NCI-H1105 treated with DMSO at 0.1 percent for 48 hours (cell line): ENCODE measurements around the gene PREX1.

Experiments
- DNase-seq: peaks from one replicate; lab custom pipeline; 2025; lab: John Stamatoyannopoulos, UW

The PREX1 gene

GRCh38 chr20:48680650-48681049 is 147.1 kb downstream of the PREX1 start:
- no peak for DNase-seq

DNA sequence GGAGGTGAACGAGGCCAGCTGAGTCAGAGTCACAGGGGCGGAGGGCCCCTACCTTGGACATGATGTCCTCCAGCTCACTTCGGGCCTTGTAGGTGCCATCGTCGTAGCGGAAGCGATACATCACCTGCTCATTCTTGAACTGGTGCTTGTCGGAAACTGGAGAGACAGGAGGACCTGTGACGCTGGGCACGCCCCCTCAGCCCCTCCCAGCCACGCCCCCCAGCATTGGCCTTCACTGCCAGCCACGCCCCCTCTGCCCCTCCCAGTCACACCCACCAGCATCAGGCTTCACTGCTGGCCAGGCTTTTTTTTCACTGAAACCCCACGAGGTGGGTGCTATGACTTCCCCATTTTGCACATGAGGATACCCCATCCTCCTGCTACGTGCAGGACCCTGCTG is 148.2 kb downstream of the PREX1 start:
- no peak for DNase-seq

DNA sequence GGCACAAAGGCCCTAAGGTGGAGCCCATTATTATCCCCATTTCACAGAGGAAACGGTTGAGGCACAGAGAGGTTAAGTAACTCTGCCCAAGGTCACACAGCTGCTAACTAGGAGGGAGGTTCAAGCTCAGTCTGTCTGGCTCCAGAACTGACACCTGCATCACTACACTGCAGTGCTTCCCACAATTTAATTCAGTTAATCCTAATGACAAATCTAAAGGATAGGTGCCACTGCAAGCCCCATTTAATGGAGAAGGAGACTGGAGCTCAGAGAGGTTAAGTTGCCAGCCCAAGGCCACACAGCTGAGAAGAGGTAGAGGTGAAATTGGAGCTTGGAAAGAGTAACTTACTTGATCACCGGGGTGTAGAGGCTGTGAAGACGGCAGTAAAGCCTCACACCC is 148.8 kb downstream of the PREX1 start:
- DNase-seq: no peak

DNA sequence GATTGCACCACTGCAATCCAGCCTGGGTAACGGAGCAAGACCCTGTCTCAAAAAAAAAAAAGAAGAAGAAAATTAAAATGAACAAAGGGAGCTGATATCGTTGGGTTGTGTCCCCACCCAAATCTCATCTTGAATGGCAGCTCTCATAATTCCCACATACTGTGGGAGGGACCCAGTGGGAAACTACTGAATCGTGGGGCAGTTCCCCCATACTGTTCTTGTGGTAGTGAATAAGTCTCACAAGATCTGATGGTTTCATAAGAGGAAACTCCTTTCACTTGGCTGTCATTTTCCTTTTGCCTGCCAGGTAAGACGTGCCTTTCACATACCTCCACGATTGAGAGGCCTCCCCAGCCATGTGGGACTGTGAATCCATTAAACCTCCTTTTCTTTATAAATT is 149.4 kb downstream of the PREX1 start:
- DNase-seq: no peak

- DNase-seq: no peak
These were observed 150.9 kb downstream of the PREX1 start for GRCh38 chr20:48676795-48677460.

DNA sequence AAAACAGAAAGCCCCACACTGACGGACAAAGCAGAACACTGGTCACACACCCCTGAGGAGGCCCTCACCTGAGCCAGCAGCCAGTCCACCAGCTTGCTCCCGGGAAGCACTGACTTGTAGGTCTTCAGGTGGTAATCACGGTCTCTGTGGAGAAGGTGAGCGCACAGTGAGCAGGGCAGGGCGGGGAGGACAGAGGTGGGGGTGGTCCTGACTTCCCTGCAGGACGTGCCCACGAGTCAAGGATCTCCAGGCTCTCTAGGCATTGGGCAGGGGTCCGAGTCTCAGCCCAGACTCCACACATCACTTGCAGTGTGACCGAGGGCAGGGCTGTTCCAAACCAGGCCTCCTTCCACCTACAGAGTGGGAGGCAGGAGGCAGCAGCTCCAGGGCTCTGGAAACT is 151.7 kb downstream of the PREX1 start:
- no peak for DNase-seq

GRCh38 chr20:48674461-48674860 is 153.3 kb downstream of the PREX1 start:
- no peak for DNase-seq

GRCh38 chr20:48673507-48673906 is 154.3 kb downstream of the PREX1 start:
- DNase-seq: no peak

DNA sequence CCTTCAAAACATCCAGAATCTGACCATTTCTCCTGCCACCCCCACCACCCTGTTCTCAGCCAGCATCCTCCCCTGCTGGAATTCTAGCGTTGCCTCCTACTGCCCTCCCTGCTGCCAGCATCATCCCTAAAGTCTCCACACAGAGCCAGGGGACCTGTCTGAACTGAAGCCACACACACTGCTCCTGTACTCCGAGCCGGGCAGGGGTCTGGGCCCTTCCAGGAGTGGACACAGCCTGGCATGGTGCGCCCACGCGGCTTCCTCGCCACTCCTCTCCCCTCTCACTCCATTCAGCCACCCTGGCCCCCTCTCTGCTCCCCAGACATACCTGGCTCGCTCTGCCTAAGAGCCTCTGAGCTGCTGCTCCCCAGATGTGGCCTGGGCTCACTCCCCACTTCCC is 155.5 kb downstream of the PREX1 start:
- DNase-seq: no peak

GRCh38 chr20:48671141-48671540 is 156.7 kb downstream of the PREX1 start:
- no peak for DNase-seq

- DNase-seq: no peak
These were observed 157.7 kb downstream of the PREX1 start for GRCh38 chr20:48669946-48670605.

- DNase-seq: no peak
These were observed 159.3 kb downstream of the PREX1 start for GRCh38 chr20:48668451-48668946.

GRCh38 chr20:48667889-48668413 is 159.8 kb downstream of the PREX1 start:
- DNase-seq: no peak

- no peak for DNase-seq
These were observed 160.3 kb downstream of the PREX1 start for GRCh38 chr20:48667481-48667880.

DNA sequence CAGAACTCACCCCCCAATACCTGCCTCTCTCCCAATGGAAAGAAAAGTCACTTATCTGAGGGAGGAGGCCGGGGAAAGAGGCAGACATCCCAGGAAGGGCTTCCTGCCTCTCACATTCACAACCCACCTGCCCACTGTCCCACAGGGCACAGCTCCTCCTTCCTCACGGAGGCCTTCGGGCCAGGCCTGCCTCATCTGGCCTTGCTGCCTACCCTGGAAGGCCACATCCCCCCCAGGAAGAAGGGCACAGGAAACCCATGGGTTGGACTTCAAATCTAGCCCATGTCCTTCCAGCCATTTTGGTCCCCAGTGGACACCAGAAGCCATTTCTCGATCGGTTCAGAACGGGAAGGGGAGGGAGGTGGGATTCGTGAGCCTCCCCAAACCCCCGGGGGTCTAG is 162.0 kb downstream of the PREX1 start:
- no peak for DNase-seq

GRCh38 chr20:48662711-48663110 is 165.1 kb downstream of the PREX1 start:
- no peak for DNase-seq

DNA sequence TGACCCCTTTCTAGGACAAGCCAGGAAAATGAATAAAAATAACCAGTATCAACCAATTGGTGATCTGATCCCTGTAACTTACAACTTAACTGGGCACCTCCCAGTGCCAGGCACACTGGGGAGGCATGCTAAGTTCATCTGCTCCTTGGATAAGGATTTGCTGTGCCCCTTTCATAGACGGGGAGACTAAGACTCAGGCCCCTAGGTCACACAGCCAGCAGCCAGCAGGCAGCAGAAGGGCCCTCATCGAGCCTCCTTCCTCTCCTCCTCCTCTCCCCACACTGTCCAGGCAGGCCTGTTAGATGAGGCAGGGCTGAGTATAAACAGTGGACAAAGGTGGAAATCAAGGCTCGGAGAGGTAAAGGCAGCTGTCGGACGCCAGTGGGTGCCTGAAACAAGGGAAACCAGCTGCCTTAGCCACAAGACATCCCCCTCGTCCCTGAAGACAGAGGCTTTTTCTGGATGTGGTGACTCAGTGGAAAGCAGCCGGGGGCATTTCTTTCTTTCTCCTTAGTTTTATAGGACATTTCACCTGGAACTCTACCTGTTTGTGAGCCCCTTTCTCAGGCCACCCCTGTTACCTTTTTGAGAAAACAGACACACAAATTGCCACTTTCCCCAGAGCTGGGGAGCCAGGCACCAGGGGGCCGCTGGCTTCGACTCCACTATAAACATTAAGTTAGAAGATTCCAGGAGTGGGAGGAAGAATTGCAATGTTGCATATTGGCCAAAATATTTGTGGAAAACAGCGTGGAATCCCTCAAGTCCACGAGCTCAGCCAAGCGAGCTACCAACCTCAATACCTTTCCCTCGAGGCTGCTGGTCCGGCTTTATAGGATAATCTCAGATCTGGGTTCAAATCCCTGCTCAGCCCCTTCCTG is 166.0 kb downstream of the PREX1 start:
- no peak for DNase-seq

DNA sequence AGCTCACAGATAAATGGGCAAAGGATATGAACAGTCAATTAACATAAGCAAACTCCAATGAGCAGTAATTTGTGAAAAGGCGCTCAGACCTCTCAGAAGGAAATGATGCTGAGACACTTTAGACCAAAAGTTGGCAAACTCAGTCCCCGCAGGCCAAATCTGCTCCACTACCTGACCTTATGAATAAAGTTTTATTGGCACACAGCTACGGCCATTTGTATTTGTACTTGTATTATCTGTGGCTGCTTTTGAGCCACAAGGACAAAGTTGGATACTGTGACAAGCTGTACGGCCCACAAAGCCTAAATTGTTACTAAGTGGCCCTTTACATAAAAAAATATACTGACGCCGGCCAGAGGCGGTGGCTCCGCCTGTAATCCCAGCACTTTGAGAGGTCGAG is 167.0 kb downstream of the PREX1 start:
- no peak for DNase-seq

DNA sequence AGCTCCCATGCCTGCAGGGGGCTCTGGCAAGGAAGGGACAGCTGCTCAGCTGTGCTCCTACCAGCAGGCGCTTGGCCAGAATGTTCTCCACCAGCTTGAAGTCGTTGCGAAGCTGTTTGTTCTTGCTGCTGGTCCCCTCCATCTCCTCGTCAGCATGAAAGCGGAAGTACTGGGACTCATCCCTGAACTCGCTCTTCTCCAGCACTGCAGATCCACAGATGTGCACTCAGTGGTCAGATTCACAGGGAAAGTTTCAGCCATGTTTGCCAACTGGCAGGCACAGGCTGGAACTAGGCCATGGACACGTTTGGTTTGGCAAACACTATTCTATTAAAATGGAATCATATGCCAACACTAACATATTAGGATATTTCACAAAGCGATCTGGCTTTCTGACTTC is 167.9 kb downstream of the PREX1 start:
- DNase-seq: no peak

GRCh38 chr20:48658505-48658904 is 169.3 kb downstream of the PREX1 start:
- no peak for DNase-seq

- no peak for DNase-seq
These were observed 169.7 kb downstream of the PREX1 start for GRCh38 chr20:48658198-48658476.

DNA sequence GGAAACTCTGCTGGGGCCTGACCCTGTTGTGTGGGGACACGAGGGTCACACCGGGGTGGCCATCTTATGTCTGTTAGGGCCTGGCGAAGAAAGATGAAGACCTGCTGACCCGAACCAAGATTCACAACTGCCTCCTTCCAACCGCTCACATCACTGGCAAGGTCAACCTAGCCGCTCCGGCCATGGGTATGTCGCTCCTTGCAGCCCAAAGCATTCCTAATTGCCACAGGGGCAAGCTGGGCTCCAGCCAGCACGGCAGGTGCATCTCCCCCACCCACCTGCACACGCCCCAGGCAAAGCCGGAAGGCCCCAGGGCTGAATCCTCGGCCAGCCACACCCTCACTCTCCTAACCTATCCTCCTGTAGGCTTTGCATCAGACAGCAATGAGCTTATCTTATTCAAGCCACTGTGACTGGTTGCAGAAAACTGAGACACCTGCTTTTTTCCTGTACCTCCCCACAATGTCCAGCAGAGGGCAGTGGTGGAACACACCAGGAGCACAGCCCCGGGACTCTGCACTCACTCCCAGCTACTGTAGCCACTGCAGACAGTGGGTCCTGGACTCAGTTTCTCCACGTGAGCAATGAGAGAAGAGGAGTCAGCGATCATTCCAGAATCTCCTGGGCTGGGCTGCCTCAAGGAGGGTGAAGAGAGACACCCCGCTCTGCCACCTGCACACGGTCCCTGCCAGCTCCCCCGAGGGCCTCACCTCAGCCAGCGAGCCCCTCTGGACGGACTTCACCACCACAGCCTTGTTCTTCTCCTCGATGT is 170.2 kb downstream of the PREX1 start:
- DNase-seq: peak; percentile 72
